ENCODE results near the gene ATXN7.

Gene ATXN7

DNA sequence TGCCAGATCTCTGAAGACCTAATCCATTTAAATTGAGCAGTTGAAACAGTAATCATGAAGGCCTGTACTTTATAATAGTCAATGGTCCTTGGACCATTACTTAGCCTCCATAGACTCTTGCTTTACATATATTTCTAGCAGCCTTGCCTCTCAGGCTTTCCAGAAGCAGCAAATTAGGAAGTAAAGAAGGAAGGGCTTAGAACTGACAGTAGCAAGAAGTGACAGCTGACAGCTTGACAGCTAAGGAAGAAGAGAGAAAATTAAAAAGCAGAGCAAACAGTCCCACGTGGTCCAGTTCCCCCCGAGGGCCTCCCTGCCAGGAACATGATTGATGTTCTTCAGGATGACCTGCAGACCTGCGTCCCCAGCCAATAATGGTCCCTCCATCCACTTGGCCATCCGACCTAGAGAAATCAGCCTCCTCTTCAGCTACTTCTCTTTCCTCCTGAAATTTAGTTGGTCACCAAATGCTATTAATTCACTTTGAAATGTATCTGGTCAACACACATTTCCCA is 174.6 kb downstream of the ATXN7 start:
- Mint-ChIP-seq H3K36me3 (no peaks in the 10 kb centered on the region), H3K4me1 (no peaks in the 10 kb centered on the region), H3K9me3 (no peaks in the 10 kb centered on the region), H3K27me3 (peaks cover 15% of the 10 kb centered on the region), H3K4me3 (no peak overlapping the region), H3K27ac (no peak overlapping the region)

- no peaks in the 10 kb centered on the region for H3K36me3 Mint-ChIP-seq
Measured at GRCh38 chr3:64039332-64039731, 175.7 kb downstream of the ATXN7 start.

GRCh38 chr3:64039981-64040733 is 176.5 kb downstream of the ATXN7 start:
- H3K36me3 Mint-ChIP-seq, result peaks cover under 1% of the 10 kb centered on the region
- H3K4me1 Mint-ChIP-seq, result no peaks in the 10 kb centered on the region
- no peaks in the 10 kb centered on the region for H3K9me3 Mint-ChIP-seq
- no peak overlapping the region for H3K4me3 Mint-ChIP-seq
- H3K27me3 Mint-ChIP-seq, result peaks cover 18% of the 10 kb centered on the region
- no peak overlapping the region for H3K27ac Mint-ChIP-seq

More at GRCh38 chr3:64039332-64039731, 175.7 kb downstream of the ATXN7 start:
- Mint-ChIP-seq H3K9me3 (no peaks in the 10 kb centered on the region), H3K4me3 (no peak overlapping the region), H3K4me1 (no peaks in the 10 kb centered on the region), H3K27me3 (peaks cover 17% of the 10 kb centered on the region), H3K27ac (no peak overlapping the region)

DNA sequence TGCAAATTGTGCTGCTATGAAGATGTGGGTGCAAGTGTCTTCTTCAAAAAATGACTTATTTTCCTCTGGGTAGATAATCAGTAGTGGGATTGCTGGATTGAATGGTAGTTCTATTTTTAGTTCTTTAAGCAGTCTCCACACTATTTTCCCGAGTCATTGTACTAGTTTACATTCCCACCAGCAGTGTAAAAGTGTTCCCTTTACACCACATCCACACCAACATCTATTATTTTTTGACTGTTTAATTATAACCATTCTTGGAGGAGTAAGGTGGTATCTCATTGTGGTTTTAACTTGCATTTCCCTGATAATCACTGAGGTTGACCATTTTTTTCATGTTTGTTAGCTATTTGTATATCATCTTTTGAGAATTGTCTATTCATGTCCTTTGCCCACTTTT is 179.3 kb downstream of the ATXN7 start:
- Mint-ChIP-seq H3K9me3 (no peaks in the 10 kb centered on the region), H3K4me1 (no peaks in the 10 kb centered on the region), H3K27ac (no peak overlapping the region), H3K36me3 (peaks cover 1% of the 10 kb centered on the region), H3K27me3 (peaks cover 22% of the 10 kb centered on the region), H3K4me3 (no peak overlapping the region)

DNA sequence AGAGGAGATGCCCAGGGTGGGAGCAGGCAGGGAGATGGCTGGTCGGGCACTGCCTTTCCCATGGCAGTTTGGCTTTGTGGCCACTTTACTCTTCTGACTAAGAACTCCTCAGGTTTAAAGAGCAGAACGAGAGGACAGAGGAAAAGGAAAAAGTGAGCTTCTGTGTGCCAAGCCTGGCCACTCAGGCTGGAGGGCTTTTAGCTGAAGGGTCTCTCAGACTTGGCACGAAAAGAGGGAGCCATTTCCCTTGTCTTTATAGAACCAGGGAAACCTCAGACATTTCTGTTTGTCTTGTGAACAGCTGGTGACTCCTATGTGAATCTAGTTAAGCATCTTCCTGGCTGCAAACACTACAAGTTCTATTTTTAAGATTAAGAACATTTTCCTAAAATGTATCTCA is 182.9 kb downstream of the ATXN7 start:
- no peak overlapping the region for H3K4me3 Mint-ChIP-seq
- H3K27me3 Mint-ChIP-seq, result peaks cover 21% of the 10 kb centered on the region
- H3K9me3 Mint-ChIP-seq, result no peaks in the 10 kb centered on the region
- H3K36me3 Mint-ChIP-seq, result peaks cover 1% of the 10 kb centered on the region
- no peaks in the 10 kb centered on the region for H3K4me1 Mint-ChIP-seq
- no peak overlapping the region for H3K27ac Mint-ChIP-seq

GRCh38 chr3:64046996-64047594 is 183.4 kb downstream of the ATXN7 start:
- Mint-ChIP-seq H3K4me3 (no peak overlapping the region), H3K9me3 (no peaks in the 10 kb centered on the region), H3K27ac (no peak overlapping the region), H3K4me1 (no peaks in the 10 kb centered on the region), H3K36me3 (peaks cover 1% of the 10 kb centered on the region), H3K27me3 (peaks cover 18% of the 10 kb centered on the region)

DNA sequence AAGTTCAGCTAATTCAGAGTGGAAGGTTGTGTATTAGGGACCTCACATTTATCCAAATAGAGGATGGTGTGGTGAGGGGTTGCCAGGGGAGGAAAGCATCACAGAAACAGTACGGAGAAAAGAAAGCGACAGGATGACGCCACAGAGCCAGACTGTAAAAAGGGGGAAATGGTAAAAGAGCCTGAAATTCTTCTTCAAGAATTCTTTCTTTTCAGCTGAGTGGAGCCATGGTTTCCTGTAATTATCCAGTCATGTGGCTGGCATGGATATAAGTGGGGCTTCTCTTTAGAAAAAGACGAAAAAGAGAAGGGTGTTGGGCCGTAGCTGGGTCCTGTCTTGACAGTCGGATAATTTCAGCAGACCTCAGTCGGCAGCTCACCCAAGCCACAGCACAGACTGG is 184.1 kb downstream of the ATXN7 start:
- Mint-ChIP-seq H3K27me3 (peaks cover 17% of the 10 kb centered on the region), H3K27ac (no peak overlapping the region), H3K9me3 (no peaks in the 10 kb centered on the region), H3K4me3 (no peak overlapping the region), H3K4me1 (no peaks in the 10 kb centered on the region), H3K36me3 (peaks cover 1% of the 10 kb centered on the region)

DNA sequence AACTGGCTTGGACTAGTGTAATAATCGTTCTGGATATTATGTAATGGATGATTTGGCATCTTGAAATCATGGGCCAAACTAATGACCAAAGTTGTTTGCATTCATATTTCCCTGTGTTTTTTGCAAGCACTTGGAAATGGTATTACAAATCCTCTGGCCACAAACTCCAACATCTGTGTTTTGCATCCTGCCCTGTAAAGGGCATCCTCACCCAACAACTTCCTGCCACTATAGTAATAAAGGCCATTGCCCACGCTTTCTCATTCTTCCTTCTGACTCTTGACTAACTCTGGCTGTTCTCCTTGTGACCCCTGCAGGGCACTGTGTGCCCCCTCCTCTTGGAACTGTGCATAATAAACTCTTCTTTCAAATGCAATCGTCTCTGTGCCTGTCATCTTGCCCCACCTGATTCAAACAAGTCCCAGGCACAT is 185.0 kb downstream of the ATXN7 start:
- no peaks in the 10 kb centered on the region for H3K4me1 Mint-ChIP-seq
- H3K27ac Mint-ChIP-seq, result no peak overlapping the region
- peaks cover 12% of the 10 kb centered on the region for H3K27me3 Mint-ChIP-seq
- no peaks in the 10 kb centered on the region for H3K9me3 Mint-ChIP-seq
- H3K4me3 Mint-ChIP-seq, result no peak overlapping the region
- H3K36me3 Mint-ChIP-seq, result peaks cover 1% of the 10 kb centered on the region

DNA sequence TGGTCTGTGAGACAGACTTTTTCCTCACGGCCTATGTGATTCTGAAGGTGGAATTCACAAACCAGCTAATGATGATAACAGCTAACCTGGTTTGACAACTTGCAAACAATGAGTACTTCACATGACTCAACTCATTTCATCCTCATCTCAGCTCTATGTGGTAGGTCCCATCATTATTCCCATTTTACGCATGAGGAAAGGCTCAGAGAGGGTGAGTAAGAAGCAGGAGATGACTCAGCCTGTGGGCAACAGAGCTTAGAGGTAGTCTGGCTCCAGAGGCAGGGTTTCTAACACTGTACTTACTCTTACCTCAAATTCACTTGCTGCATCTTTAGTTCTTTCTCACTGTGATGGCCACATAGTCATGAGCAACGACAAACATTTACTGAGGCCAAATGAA is 185.5 kb downstream of the ATXN7 start:
- Mint-ChIP-seq H3K36me3 (peaks cover 1% of the 10 kb centered on the region), H3K27ac (no peak overlapping the region), H3K4me3 (no peak overlapping the region), H3K27me3 (peaks cover 10% of the 10 kb centered on the region), H3K4me1 (no peaks in the 10 kb centered on the region), H3K9me3 (no peaks in the 10 kb centered on the region)

DNA sequence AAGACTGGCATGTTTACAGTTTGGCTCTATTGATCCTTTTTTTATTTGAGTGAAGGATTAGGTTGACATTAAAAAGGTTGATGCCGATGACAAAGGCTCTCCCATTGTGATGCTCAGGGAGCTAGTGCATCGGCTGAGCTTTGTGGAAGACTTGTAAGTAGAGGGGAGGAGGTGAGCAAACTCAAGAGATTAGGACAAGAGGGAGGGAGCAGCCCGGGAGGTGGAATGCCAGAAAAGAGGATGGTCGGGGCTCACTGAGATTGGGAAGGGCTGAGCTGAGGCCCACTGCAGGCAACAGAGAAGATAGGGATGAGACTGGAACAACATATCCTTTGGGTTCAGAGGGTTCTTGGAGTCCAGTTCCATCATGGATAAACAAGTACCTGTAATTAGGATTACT is 186.2 kb downstream of the ATXN7 start:
- Mint-ChIP-seq H3K36me3 (peaks cover 1% of the 10 kb centered on the region), H3K9me3 (no peaks in the 10 kb centered on the region), H3K4me3 (no peak overlapping the region), H3K4me1 (no peaks in the 10 kb centered on the region), H3K27me3 (peaks cover 10% of the 10 kb centered on the region), H3K27ac (no peak overlapping the region)

All from activated naive CD4-positive, alpha-beta T cell treated with anti-CD3 and anti-CD28 coated beads, Interleukin-2, amount 50 U/mL, for 24 hours (primary cell).